Skeletal muscle satellite cell (primary cell): ENCODE data around the gene IFNA4.
"Not testable (repeated sequence)": the region's sequence is repeated elsewhere in the genome, so short reads cannot be mapped to it uniquely, and the experiment has no call there.

Experiments
- H3K27me3 ChIP-seq: 2 replicates; pipeline ENCODE4 v1.7.0; 2013; ENCODE audit warnings: low read length; ENCODE audit not compliant: control insufficient read depth, insufficient read depth
- H3K36me3 ChIP-seq: 2 replicates; pipeline ENCODE4 v1.7.0; 2013; ENCODE audit warnings: mild to moderate bottlenecking, control low read depth, low read length; ENCODE audit not compliant: insufficient read depth
- H3K4me1 ChIP-seq: 2 replicates; pipeline ENCODE4 v1.7.0; 2013; ENCODE audit warnings: low read length; ENCODE audit not compliant: control insufficient read depth, insufficient read depth
- H3K4me2 ChIP-seq: 2 replicates; pipeline ENCODE4 v1.7.0; 2013; ENCODE audit warnings: mild to moderate bottlenecking, low read length
- H3K4me3 ChIP-seq: 2 replicates; pipeline ENCODE4 v1.7.0; 2013; ENCODE audit warnings: low read length
- H3K9ac ChIP-seq: 2 replicates; pipeline ENCODE4 v1.7.0; 2013; ENCODE audit warnings: mild to moderate bottlenecking, low read depth, low read length, moderate library complexity
- H3K9me3 ChIP-seq: replicated peaks from 2 replicates; pipeline ENCODE4 v1.7.0; 2013; ENCODE audit warnings: mild to moderate bottlenecking, control low read depth, low read length

The IFNA4 gene

DNA sequence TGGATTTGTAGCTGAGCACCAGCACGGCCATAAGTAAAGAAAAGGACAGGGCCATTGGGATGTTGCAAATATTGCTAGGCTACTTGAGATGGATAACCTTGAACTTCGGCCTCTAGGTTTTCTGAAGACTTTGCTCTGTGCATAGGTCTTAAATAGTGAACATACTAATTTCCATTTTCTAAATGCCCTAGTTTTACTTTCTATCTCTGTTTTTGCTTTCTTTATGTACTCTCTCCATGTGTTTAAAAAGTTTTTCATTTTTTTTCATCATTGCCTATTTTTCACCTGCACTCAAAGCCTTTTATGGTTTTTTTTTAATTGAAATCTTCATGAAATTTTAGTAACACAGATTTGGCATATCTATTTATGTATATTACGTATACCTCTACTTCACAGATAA, 19.7 kb upstream of the IFNA4 start, which contains the start of gene IFNA10:
IFNA10 (minus strand) TSS at position 101 of the 400 bp plus-strand sequence; CDS start at position 55, 46 bp downstream.
- H3K4me3 ChIP-seq, H3K36me3 ChIP-seq, H3K9me3 ChIP-seq, H3K4me2 ChIP-seq, H3K9ac ChIP-seq, H3K4me1 ChIP-seq: not testable (repeated sequence)
- peaks cover 17% of the 10 kb centered on the region for H3K27me3 ChIP-seq

DNA sequence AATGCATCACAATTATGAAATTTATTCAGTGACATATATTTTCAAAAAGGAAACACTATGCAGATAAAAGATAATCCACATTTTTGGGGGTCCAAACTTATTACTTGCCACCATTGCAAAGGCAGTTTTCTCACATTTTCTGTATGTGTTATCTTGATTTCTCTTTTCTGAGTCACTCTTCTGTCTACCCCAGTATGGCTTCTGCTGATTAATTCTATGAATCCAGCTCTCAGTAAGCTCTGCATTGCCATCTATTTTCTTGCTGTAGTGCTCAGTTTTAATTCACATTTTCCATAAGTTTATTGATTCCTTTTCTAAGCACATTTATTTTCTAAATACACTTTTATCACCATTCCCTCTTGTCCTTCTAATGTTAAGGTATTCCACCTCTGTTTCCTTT, 17.8 kb upstream of the IFNA4 start:
- Histone ChIP-seq H3K4me1 (no peaks in the 10 kb centered on the region), H3K4me2 (no peak overlapping the region), H3K36me3 (no peaks in the 10 kb centered on the region), H3K9me3 (no peaks in the 10 kb centered on the region), H3K9ac (no peak overlapping the region), H3K27me3 (peaks cover 28% of the 10 kb centered on the region), H3K4me3 (no peak overlapping the region)

DNA sequence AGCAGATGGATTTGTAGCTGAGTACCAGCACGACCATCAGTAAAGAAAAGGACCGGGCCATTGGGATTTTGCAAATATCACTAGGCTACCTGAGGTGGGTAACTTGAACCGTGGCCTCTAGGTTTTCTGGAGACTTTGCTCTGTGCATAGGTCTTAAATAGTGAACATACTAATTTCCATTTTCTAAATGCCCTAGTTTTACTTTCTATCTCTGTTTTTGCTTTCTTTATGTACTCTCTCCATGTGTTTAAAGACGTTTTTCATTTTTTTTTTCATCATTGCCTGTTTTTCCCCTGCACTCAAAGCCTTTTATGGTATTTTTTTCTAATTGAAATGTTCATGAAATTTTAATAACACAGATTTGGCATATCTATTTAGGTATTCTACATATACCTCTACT, 14.7 kb upstream of the IFNA4 start, which contains the start of gene IFNA7:
IFNA7 (minus strand) TSS at position 101 of the 400 bp plus-strand sequence; CDS start at position 61, 40 bp downstream.
- not testable (repeated sequence) for H3K36me3 ChIP-seq

DNA sequence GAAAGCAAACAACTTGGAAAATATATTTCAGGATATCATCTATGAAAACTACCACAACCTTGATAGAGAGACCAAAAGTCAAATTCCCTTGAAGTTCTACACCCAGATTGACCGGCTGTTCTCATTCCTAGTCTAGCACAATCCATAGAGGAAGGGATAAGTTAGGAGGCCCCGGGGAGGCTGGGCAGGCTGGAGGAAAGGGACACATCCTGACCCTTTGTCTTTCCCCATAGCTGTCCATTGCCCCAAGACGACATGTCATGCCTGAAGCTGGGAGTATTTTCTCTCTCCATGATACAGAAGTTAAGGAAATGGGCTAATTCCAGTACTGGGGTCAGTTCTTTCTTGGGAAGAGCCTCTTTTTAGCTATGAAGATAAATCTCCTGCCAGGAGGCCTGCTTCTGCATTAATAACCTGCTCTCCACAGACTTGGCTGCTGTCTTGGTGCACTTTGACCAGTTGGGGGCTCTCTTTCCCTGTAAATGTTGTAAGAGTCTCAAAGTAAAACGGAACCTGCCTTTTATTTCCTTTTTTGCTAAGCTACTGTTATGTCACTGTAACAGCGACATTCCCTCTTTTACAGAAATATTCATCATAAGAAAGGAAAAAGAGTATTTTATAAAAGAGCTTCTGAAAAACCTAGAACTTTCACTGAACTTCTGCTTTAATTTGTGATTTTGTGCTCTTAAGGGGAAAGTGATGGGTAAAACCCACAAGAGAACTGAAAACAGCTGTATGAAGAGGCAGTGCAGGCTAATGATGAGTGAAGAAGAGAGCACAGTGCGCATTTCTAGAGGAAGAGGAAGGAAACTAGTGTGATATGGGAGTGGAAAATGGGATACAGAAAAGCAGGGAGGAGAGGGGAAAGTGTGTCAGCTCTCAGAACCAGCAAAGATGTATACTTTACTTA, 7.7 kb upstream of the IFNA4 start:
- H3K27me3 ChIP-seq = peaks cover 18% of the 10 kb centered on the region
- not testable (repeated sequence) for H3K36me3 ChIP-seq, H3K9me3 ChIP-seq, H3K4me1 ChIP-seq, H3K4me2 ChIP-seq, H3K9ac ChIP-seq, H3K4me3 ChIP-seq

More for the DNA sequence above, 14.7 kb upstream of the IFNA4 start, which contains the start of gene IFNA7:
- not testable (repeated sequence) for H3K4me1 ChIP-seq, H3K4me2 ChIP-seq, H3K4me3 ChIP-seq, H3K9ac ChIP-seq, H3K9me3 ChIP-seq
- peaks cover 35% of the 10 kb centered on the region for H3K27me3 ChIP-seq

DNA sequence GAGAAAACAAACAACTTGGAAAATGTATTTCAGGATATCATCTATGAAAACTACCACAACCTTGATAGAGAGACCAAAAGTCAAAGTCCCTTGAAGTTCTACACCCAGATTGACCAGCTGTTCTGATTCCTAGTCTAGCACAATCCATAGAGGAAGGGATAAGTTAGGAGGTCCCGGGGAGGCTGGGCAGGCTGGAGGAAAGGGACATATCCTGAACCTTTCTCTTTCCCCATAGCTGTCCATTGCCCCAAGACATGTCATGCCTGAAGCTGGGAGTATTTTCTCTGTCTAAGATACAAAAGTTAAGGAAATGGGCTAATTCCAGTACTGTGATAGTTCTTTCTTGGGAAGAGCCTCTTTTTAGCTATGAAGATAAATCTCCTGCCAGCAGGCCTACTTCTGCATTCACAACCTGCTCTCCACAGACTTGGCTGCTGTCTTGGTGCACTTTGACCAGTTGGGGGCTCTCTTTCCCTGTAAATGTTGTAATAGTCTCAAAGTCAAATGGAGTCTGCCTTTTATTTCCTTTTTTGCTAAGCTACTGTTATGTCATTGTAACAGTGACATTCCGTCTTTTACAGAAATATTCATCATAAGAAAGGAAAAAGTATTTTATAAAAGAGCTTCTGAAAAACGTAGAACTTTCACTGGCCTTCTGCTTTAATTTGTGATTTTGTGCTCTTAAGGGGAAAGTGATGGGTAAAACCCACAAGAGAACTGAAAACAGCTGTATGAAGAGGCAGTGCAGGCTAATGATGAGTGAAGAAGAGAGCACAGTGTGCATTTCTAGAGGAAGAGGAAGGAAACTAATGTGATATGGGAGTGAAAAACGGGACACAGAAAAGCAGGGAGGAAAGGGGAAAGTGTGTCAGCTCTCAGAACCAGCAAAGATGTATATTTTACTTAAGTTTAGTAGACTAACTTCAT, 4.3 kb downstream of the IFNA4 start:
- H3K27me3 ChIP-seq = peaks cover 22% of the 10 kb centered on the region
- not testable (repeated sequence) for H3K4me3 ChIP-seq, H3K9me3 ChIP-seq, H3K9ac ChIP-seq, H3K4me2 ChIP-seq, H3K4me1 ChIP-seq, H3K36me3 ChIP-seq

DNA sequence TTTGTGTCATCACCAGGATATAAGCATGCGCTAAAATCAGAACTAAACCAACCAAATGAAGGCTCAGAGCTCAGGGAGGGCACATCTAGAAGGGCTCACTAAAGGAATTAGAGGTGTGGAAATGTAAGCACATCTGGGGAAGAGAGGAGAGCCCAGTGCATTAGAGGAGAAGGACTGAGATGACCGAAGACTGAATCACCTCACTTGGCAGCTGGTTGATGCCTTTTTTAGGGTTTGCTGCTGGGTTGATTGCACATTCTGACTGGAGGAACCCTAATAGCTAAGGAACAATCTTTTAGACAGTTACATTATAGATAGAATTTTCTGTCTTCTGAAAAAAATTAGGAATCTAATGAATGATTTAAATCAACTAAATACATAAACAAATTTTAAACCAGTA, 12.7 kb downstream of the IFNA4 start:
- Histone ChIP-seq H3K9ac (no peak overlapping the region), H3K4me2 (no peak overlapping the region), H3K4me1 (no peaks in the 10 kb centered on the region), H3K9me3 (no peaks in the 10 kb centered on the region), H3K4me3 (no peak overlapping the region), H3K27me3 (peaks cover 38% of the 10 kb centered on the region), H3K36me3 (no peaks in the 10 kb centered on the region)

DNA sequence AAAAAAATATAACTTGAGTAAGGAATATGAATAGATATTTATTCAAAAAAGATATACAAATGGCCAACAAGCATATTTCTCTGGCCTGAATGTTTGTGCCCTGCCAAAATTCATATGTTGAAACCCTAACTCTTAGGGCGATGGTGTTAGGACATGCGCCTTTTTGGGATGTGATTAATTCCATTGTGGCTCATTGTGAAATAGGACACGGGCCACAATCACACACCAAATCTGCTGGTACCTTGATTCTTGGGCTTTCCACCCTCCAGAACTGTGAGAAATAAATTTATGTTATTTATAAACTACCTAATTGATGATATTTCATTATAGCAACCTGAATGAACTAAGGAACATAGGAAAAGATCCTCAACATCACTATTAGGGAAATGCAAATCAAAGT, 15.2 kb downstream of the IFNA4 start:
- Histone ChIP-seq H3K4me3 (no peak overlapping the region), H3K4me2 (no peak overlapping the region), H3K4me1 (no peaks in the 10 kb centered on the region), H3K9me3 (no peaks in the 10 kb centered on the region), H3K36me3 (no peaks in the 10 kb centered on the region), H3K9ac (no peak overlapping the region), H3K27me3 (peaks cover 21% of the 10 kb centered on the region)

DNA sequence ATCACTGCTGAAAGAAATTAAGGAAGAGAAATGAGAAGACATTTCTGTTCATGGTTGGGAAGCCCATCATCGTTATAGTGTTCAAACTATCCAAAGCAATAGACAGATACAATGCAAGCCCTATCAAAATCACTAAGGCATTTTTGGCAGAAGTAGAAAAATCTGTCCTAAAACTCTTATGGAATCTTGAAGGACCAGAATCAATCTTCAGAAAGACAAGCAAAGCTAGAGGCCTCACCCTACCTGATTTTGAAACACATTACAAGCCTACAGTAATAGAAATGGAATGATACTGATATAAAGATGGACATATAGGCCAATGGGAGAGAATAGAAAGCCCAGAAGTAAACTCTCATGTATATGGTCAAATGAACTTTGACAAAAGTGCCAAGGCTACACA, 16.0 kb downstream of the IFNA4 start:
- H3K36me3 ChIP-seq = no peaks in the 10 kb centered on the region
- no peak overlapping the region for H3K9ac ChIP-seq
- H3K9me3 ChIP-seq = no peaks in the 10 kb centered on the region
- H3K27me3 ChIP-seq = peaks cover 15% of the 10 kb centered on the region
- H3K4me2 ChIP-seq = no peak overlapping the region
- no peak overlapping the region for H3K4me3 ChIP-seq
- no peaks in the 10 kb centered on the region for H3K4me1 ChIP-seq

DNA sequence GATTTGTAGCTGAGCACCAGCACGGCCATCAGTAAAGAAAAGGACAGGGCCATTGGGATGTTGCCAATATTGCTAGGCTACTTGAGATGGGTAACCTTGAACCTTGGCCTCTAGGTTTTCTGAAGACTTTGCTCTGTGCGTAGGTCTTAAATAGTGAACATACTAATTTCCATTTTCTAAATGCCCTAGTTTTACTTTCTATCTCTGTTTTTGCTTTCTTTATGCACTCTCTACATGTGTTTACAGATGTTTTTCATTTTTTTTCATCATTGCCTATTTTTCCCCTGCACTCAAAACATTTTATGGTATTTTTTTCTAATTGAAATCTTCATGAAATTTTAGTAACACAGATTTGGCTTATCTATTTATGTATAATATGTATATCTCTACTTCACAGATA, 20.8 kb downstream of the IFNA4 start, which contains the start of gene IFNA21:
IFNA21 (minus strand) TSS at position 101 of the 400 bp plus-strand sequence; CDS start at position 53, 48 bp downstream.
- not testable (repeated sequence) for H3K4me1 ChIP-seq, H3K36me3 ChIP-seq, H3K9ac ChIP-seq, H3K9me3 ChIP-seq, H3K4me3 ChIP-seq, H3K4me2 ChIP-seq, H3K27me3 ChIP-seq

DNA sequence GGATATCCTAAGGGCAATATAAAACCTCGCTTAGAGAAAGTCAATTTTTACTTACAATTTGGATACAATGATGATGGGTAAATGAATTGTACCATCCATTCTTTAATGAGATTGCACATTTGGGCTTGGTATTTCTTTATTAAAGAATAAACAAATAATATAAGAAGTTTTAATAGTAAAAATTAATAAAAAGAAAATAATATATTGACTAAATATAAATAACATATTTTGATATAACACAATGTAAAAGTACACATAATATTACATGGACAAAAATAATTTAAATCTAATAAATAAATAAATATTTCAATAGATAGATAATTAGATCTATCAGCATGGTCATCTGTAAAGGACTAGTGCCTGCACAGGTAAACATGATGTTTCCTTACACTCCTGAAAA, 21.9 kb downstream of the IFNA4 start:
- Histone ChIP-seq H3K36me3 (no peaks in the 10 kb centered on the region), H3K27me3 (peaks cover 5% of the 10 kb centered on the region), H3K9ac (no peak overlapping the region), H3K4me3 (no peak overlapping the region), H3K4me2 (no peak overlapping the region), H3K9me3 (no peaks in the 10 kb centered on the region), H3K4me1 (no peaks in the 10 kb centered on the region)

DNA sequence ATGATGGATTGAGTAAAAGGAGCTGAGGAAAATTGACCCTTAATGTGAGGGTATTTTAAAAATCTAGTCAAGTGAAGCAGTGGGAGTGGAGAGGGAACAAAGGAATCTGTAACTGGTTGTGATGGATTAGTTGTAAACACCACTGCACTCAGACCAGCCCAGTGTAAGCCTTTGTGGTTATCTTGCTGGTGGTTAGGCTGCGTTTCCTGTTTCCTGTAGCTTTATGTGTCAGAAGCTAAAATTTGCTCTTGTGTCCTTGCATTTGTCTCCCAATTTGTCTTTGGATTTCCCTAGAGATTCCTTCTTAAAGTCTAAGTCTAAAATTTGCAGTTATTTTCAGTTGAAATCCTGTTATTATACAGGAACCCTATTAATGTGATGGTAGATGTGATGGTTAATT, 27.2 kb downstream of the IFNA4 start:
- H3K4me3 ChIP-seq = no peak overlapping the region
- no peaks in the 10 kb centered on the region for H3K27me3 ChIP-seq
- no peak overlapping the region for H3K4me2 ChIP-seq
- H3K9ac ChIP-seq = no peak overlapping the region
- no peaks in the 10 kb centered on the region for H3K36me3 ChIP-seq
- peaks cover 5% of the 10 kb centered on the region for H3K4me1 ChIP-seq
- H3K9me3 ChIP-seq = no peaks in the 10 kb centered on the region
